ENCODE measurements around the gene CPXM1.

DNA sequence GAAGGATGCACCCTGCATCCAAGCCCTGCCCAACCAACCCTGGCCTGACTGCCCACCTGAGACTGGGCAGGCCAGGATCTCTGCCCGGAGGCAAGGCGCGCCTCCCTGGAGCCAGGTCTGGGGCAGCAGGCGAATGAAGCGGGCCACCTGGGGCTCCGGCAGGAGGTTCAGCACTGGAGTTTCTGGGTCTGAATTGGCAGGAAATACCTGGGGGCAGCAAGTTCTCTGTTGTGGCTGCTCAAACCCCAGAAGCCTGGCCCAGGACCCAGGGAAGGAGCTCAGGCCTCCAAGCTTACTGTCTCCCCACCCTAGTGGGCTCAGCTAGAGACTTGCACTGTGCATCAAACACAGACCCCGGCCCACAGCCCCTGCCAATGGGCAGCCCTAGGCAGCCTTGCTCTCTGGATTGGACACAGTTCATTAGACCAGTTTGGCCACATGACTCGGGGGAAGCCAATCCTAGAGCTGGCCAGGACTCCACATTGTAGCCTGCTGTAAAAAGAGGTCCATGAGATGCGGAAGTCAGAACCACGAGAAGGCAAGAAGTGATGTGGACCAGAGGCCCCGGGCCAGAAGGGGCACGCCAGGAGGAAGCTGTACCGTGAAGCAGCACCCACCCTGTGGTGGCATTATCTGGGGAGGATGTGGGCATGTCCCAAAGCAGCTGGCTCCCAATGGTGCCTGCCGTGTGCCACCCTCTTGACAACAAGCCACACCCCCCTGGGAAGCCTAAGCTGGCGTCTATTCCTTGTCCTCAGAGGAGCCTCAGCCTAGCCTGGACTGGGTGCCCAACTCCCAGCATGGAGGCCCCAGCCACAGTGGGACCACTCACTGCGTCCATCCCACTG is 3.1 kb downstream of the CPXM1 start:
- TF ChIP-seq CTCF (IDR thresholded peaks at IDR 0.05) (no peak), POLR2A (IDR thresholded peaks at IDR 0.05) (no peak)

Measured in right lobe of liver (tissue), 4 donors.